K562 (cell line): ENCODE results near the gene CCDC9. TPM values are rescaled to one million over a fixed set of nuclear protein-coding genes. Genes with fewer than 3 reads are reported as not detected.

Source experiments
- ATAC-seq: fragments of 200-7000 bp; cut with Tn5 transposase; 3 replicates; pipeline ENCODE4 v1.9.1; 2020; ENCODE audit warnings: moderate library complexity
- BruUV-seq: library from RNA; stranded (reverse); fragments of 400-500 nt; replicated peaks from 2 replicates; lab custom pipeline; 2021; lab: Mats Ljungman, UMichigan
- CTCF ChIA-PET: fragments of 300-600 bp; formaldehyde crosslinking; extraction: SDS; loops from one replicate; lab custom pipeline; 2021; ENCODE audit warnings: low intra/inter-chr PET ratio; lab: Yijun Ruan, JAX
- POLR2A ChIA-PET: fragments of 300-600, 350-650 bp; sonication (Branson Sonifier 250); formaldehyde crosslinking; extraction: SDS; loops from one replicate; lab custom pipeline; 2021; ENCODE audit warnings: antibody characterized with exemption, inconsistent platforms; lab: Yijun Ruan, JAX
- DNase-seq, 4 experiments: peaks; one replicate each; pipeline versions ENCODE4 v3.0.0 to v3.0.0-alpha.2; 2011 to 2018; ENCODE audit warnings: low spot score in 3 of 4, mixed read lengths in 3 of 4; ENCODE audit errors: extremely low read depth in 1 of 4
- FAIRE-seq: peaks from 2 replicates; lab custom pipeline; 2011; peaks lifted over from hg19 to GRCh38; lab: Jason Lieb, UNC
- H2AFZ ChIP-seq: 2 replicates; pipeline ENCODE4 v1.6.0; 2011; ENCODE audit warnings: low read depth, low read length, control low read depth, inconsistent platforms
- H3K27ac ChIP-seq: fragments of 200-600 bp; 3 replicates; pipeline ENCODE4 v1.8.0; 2011; ENCODE audit warnings: low read depth, mild to moderate bottlenecking, control low read depth, inconsistent platforms, low read length, moderate library complexity, mixed read lengths; ENCODE audit errors: extremely low read depth
- H3K27me3 ChIP-seq, 2 experiments: fragments of 300-600 bp in 1 of 2; 2 replicates in 1 of 2; 3 replicates in 1 of 2; pipeline versions ENCODE4 v1.6.0 to v1.8.0; 2011; ENCODE audit warnings: inconsistent platforms in 2 of 2, low read length in 2 of 2, mild to moderate bottlenecking in 1 of 2, mixed read lengths in 1 of 2, moderate library complexity in 1 of 2; ENCODE audit not compliant: control insufficient read depth in 2 of 2, insufficient read depth in 2 of 2
- H3K36me3 ChIP-seq: fragments of 300-600 bp; 3 replicates; pipeline ENCODE4 v1.8.0; 2011; ENCODE audit warnings: mild to moderate bottlenecking, low read length, inconsistent platforms; ENCODE audit not compliant: control insufficient read depth, insufficient read depth
- H3K4me1 ChIP-seq, 2 experiments: fragments of 200-600 bp in 1 of 2; replicated peaks in 1 of 2; 2 replicates in 1 of 2; 3 replicates in 1 of 2; pipeline versions ENCODE4 v1.5.1 to v1.8.0; 2011; ENCODE audit warnings: inconsistent platforms in 2 of 2, low read length in 2 of 2, mild to moderate bottlenecking in 1 of 2, mixed read lengths in 1 of 2, moderate library complexity in 1 of 2; ENCODE audit not compliant: control insufficient read depth in 2 of 2, insufficient read depth in 2 of 2
- H3K4me2 ChIP-seq: 2 replicates; pipeline ENCODE4 v1.6.1; 2011; ENCODE audit warnings: low read length, control low read depth, inconsistent platforms, mixed read lengths; ENCODE audit not compliant: insufficient read depth
- H3K4me3 ChIP-seq: fragments of 200-600 bp; sonication (generic), shearing (Covaris generic); 2 replicates; pipeline ENCODE4 v1.5.1; 2016; ENCODE audit warnings: control low read depth, inconsistent platforms
- H3K79me2 ChIP-seq: fragments of 200-600 bp; 3 replicates; pipeline ENCODE4 v1.8.0; 2011; ENCODE audit warnings: low read length, inconsistent platforms; ENCODE audit not compliant: control insufficient read depth, insufficient read depth
- H3K9ac ChIP-seq, 2 experiments: 2 replicates each; pipeline versions ENCODE4 v1.6.0 to v1.6.1; 2011; ENCODE audit warnings: low read depth in 2 of 2, low read length in 2 of 2, control low read depth in 1 of 2, inconsistent platforms in 1 of 2, mild to moderate bottlenecking in 1 of 2, mixed read lengths in 1 of 2; ENCODE audit not compliant: insufficient read depth in 1 of 2
- H3K9me1 ChIP-seq: one replicate; pipeline ENCODE4 v1.6.0; 2011; ENCODE audit warnings: inconsistent platforms, mild to moderate bottlenecking, low read length, moderate library complexity; ENCODE audit not compliant: control insufficient read depth, insufficient read depth
- H3K9me3 ChIP-seq: replicated peaks from 2 replicates; pipeline ENCODE4 v1.5.1; 2011; ENCODE audit warnings: low read depth, low read length, inconsistent platforms; ENCODE audit not compliant: control insufficient read depth, insufficient read depth
- H4K20me1 ChIP-seq: replicated peaks from 2 replicates; pipeline ENCODE4 v1.6.1; 2011; ENCODE audit warnings: low read length, inconsistent platforms, mixed read lengths; ENCODE audit not compliant: control insufficient read depth, insufficient read depth
- HDAC2 ChIP-seq: fragments of 450-650 bp; IDR thresholded peaks from 2 replicates; pipeline ENCODE4 v1.6.1; 2016; ENCODE audit warnings: mild to moderate bottlenecking
- L3MBTL2 ChIP-seq: fragments of 450-650 bp; IDR thresholded peaks from 2 replicates; pipeline ENCODE4 v1.6.1; 2016; ENCODE audit warnings: mild to moderate bottlenecking, moderate library complexity
- MTA1 ChIP-seq: fragments of 450-650 bp; IDR thresholded peaks from 2 replicates; pipeline ENCODE4 v1.6.1; 2017; ENCODE audit warnings: borderline replicate concordance
- NFYB ChIP-seq: IDR thresholded peaks from 2 replicates; pipeline ENCODE4 v1.6.1; 2011; ENCODE audit warnings: mild to moderate bottlenecking, moderate library complexity; ENCODE audit not compliant: insufficient read length; ENCODE audit errors: extremely low read depth
- NR2C2 ChIP-seq, 2 experiments: fragments of 200-800 bp in 1 of 2; sonication (Bioruptor generic) in 1 of 2; sonication (generic) in 1 of 2; formaldehyde crosslinking in 1 of 2; IDR thresholded peaks; 2 replicates each; pipeline versions ENCODE4 v1.6.1 to v1.8.0; 2016 to 2022; ENCODE audit warnings: mild to moderate bottlenecking in 1 of 2, missing compliant biosample characterization in 1 of 2, missing genetic modification characterization in 1 of 2, missing genetic modification reagents in 1 of 2
- POLR2AphosphoS5 ChIP-seq: IDR thresholded peaks from 2 replicates; pipeline ENCODE4 v1.6.1; 2011; ENCODE audit warnings: mild to moderate bottlenecking, low read depth, low read length, moderate library complexity; ENCODE audit not compliant: control insufficient read depth, insufficient read depth
- RBM25 ChIP-seq: fragments of 200-400 bp; formaldehyde crosslinking; IDR thresholded peaks from 2 replicates; pipeline ENCODE4 v1.6.1; 2018; ENCODE audit warnings: low read length, low read depth, moderate library complexity; ENCODE audit not compliant: severe bottlenecking
- SIX5 ChIP-seq, 2 experiments: IDR thresholded peaks; 2 replicates each; pipeline ENCODE4 v1.6.1; 2011; ENCODE audit warnings: low read length in 2 of 2, borderline replicate concordance in 1 of 2, low read depth in 1 of 2, mild to moderate bottlenecking in 1 of 2, moderate library complexity in 1 of 2; ENCODE audit not compliant: insufficient read depth in 1 of 2
- SP2 ChIP-seq: IDR thresholded peaks from 2 replicates; pipeline ENCODE4 v1.6.1; 2011; ENCODE audit warnings: mild to moderate bottlenecking, low read depth, low read length, moderate library complexity; ENCODE audit not compliant: poor library complexity, severe bottlenecking; ENCODE audit errors: extremely low read depth
- TARDBP ChIP-seq: fragments of 450-650 bp; IDR thresholded peaks from 2 replicates; pipeline ENCODE4 v1.6.1; 2016
- ZBED1 ChIP-seq: IDR thresholded peaks from 2 replicates; pipeline ENCODE4 v1.6.1; 2014
- ZKSCAN1 ChIP-seq: fragments of 150-350 bp; IDR thresholded peaks from 2 replicates; pipeline ENCODE4 v1.6.1; 2016; ENCODE audit warnings: low read depth, low read length
- ZNF121 ChIP-seq: sonication (generic); formaldehyde crosslinking; conservative IDR thresholded peaks from 2 replicates; pipeline ENCODE4 v1.8.0; 2022; ENCODE audit warnings: missing genetic modification reagents
- ZNF384 ChIP-seq: IDR thresholded peaks from 2 replicates; pipeline ENCODE4 v1.6.1; 2012; ENCODE audit warnings: low read depth, low read length, improper control_type of control experiment
- WGBS: fragments of 100-300 bp; shearing (Covaris generic); methylation state at CpG from one replicate; pipeline ENCODE4 v1.1.6; 2016; ENCODE audit warnings: low coverage, mixed read lengths; ENCODE audit not compliant: insufficient coverage; ENCODE audit errors: missing lambda C conversion rate; 5-methylcytosine and 5-hydroxymethylcytosine counted together
- in situ Hi-C: fragments of 300-500 bp; cut with MboI; formaldehyde crosslinking; loops from 4 replicates; pipeline ENCODE4 v1.15.0; 2018; ENCODE audit warnings: inconsistent platforms, mixed read lengths
- intact Hi-C: fragments of 100-400 bp; cut with micrococcal nuclease; formaldehyde crosslinking; loops from 2 replicates; pipeline ENCODE4 v1.14.2; 2022
- polyA plus RNA-seq, 8 experiments: library from polyadenylated mRNA; depleted of rRNA in 4 of 8; stranded (reverse) in 5 of 8; unstranded in 3 of 8; fragments of >200 nt; fragmentation: Nextera tagmentation in 2 of 8; fragmentation: Illumina TruSeq in 1 of 8; extraction: Ambion mirVana in 2 of 8; extraction: Trizol in 1 of 8; gene quantifications; 2 replicates each; pipeline versions ENCODE4 v1.2.1 to v1.2.3, GENCODE V29; 2011 to 2014; ENCODE audit warnings: inconsistent platforms in 1 of 8, missing spikeins in 1 of 8
- total RNA-seq, 7 experiments: library from RNA; depleted of rRNA in 6 of 7; stranded (reverse); fragments of >200 nt in 6 of 7; fragmentation: Illumina TruSeq in 2 of 7; extraction: Trizol in 2 of 7; gene quantifications; 2 replicates each; pipeline versions ENCODE4 v1.2.1 to v1.2.3, GENCODE V29; 2011 to 2021; ENCODE audit warnings: low replicate concordance in 1 of 7
- TF ChIP-seq, protein P1 (sequence below): IDR thresholded peaks from 3 replicates; pipeline ENCODE4 v1.6.1; 2011; ENCODE audit warnings: borderline replicate concordance, mild to moderate bottlenecking; ENCODE audit not compliant: insufficient read length, insufficient read depth

Gene CCDC9
- total and polyA plus RNA-seq, 9 of the 15 experiments (the other 6 are each of a cell fraction or from before 2014, with no cell fraction given), result 0.23 to 38.6 (median 8.4) TPM

DNA sequence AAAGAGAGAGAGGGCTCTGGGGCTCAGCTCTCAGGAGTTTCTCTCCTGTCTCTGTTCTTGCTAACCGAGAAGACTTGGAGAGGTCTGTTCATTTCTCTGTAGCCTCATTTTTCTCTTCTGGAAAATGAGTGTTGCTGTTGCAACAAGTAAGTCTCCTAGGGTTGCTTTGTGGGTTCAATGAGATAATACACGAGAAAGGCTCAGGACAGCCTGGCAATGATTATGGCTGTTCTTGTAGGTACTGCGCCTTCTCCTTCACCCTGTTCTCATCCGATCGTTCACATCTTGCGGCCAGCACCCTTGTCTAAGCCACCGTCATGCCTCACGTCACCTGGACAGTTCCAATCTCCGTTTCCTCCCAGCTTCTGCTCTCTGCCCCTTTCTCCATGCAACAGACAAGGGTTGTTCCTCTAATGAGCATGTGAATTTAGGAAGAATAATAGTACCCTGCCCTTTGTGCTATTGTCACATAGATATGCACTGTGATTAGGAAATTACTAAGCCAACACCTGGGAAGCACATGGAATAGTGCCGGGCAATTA lies 57.5 kb downstream of the CCDC9 start:
- H3K4me2 ChIP-seq, result peak overlapping the region; percentile 17; the same call in 1 of the 2 replicates

DNA sequence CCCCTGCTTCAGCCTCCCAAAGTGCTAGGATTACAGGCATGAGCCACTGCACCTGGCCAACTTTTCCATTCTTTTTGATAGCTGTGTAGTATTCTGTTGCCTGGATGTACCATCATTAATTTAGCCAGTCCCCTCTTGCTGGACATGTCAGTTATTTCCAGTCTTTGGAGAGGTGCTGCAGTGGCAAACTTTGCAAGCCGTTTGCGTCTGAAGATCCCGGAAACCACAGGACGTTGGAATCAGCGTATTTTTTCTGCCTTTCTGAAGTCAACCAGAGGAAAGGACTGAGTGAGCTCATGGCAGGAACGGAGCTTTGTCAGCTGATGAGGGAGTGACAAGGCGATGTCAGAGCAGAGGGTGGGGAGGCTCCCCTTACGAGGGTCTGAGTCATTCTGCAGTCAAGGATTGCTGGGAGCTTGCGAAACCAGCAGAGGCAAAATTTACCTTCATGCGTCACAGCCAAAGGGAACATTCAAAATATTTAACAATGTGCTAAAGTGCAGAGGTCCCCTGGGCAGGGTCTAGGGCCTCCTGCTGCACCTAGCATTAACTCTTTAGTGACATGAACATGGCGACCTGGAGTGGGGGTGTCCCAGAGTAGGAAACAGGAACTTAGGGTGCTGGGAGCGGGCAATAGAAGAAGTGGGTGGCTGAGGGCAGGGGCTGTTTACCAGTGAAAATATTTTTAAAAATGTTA lies 58.9 kb downstream of the CCDC9 start:
- ChIA-PET POLR2A (interaction anchor here (0.6 to 1.1 kb wide), 9 partner anchors 8 to 87 kb away, joined by 3 to 8 read pairs (median 3); partner anchors contain the start of gene DHX34), CTCF (no interaction called here)
- Histone ChIP-seq H3K27me3 (no peaks in the 10 kb centered on the region), H3K36me3 (no peaks in the 10 kb centered on the region), H3K4me2 (peak overlapping the region; percentile 71), H3K9ac (peak overlapping the region; percentile 36 to 71; a peak in 3 of 4 replicates), H3K9me3 (no peaks in the 10 kb centered on the region), H2AFZ (peak overlapping the region; percentile 83), H3K27ac (peak overlapping the region; percentile 71; the same call in 2 of the 3 replicates), H3K4me1 (peaks cover 14 to 27% of the 10 kb centered on the region in 2 experiments; a peak in 4 of 5 replicates), H4K20me1 (no peaks in the 10 kb centered on the region), H3K79me2 (no peaks in the 10 kb centered on the region), H3K9me1 (no peaks in the 10 kb centered on the region), H3K4me3 (no peak overlapping the region)
- WGBS, result 4% methylated on average over 12 of the region's 12 CpGs
- FAIRE-seq (peak; percentile 99), ATAC-seq (peak; percentile 94), DNase-seq (peak; percentile 79 to 93 (median 84))
- no TSS peak for BruUV-seq
- intact Hi-C loops, result no loop called here
- in situ Hi-C loops, result no loop called here
- TF ChIP-seq MTA1, result peak; percentile 33; the same call in 1 of the 2 replicates
- peak; percentile 61 for TF ChIP-seq RBM25
- TF ChIP-seq ZNF121 (CRISPR knock-in tag), result no peak
- peak; percentile 77; the same call in 1 of the 2 replicates for TF ChIP-seq L3MBTL2
- peak; percentile 42; the same call in 1 of the 2 replicates for TF ChIP-seq ZKSCAN1
- no peak for TF ChIP-seq ZBED1
- no peak for TF ChIP-seq NFYB
- peak; percentile 47; the same call in 1 of the 2 replicates for TF ChIP-seq TARDBP
- peak; percentile 87 for TF ChIP-seq HDAC2
- TF ChIP-seq POLR2AphosphoS5, result no peak
- TF ChIP-seq, protein P1, sequence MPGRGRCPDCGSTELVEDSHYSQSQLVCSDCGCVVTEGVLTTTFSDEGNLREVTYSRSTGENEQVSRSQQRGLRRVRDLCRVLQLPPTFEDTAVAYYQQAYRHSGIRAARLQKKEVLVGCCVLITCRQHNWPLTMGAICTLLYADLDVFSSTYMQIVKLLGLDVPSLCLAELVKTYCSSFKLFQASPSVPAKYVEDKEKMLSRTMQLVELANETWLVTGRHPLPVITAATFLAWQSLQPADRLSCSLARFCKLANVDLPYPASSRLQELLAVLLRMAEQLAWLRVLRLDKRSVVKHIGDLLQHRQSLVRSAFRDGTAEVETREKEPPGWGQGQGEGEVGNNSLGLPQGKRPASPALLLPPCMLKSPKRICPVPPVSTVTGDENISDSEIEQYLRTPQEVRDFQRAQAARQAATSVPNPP, result no peak
- no peak for TF ChIP-seq SP2

More for the DNA sequence above, 57.5 kb downstream of the CCDC9 start:
- Histone ChIP-seq H3K27ac (peak overlapping the region; percentile 40; the same call in 2 of the 3 replicates), H4K20me1 (no peaks in the 10 kb centered on the region), H3K9me1 (no peaks in the 10 kb centered on the region), H3K36me3 (no peaks in the 10 kb centered on the region), H3K9me3 (no peaks in the 10 kb centered on the region), H3K4me1 (peaks cover 14 to 30% of the 10 kb centered on the region in 2 experiments; a peak in 4 of 5 replicates), H3K4me3 (no peak overlapping the region), H3K79me2 (no peaks in the 10 kb centered on the region), H3K9ac (peak overlapping the region in 1 of 2 experiments; percentile 33; a peak in 1 of 4 replicates), H3K27me3 (no peaks in the 10 kb centered on the region), H2AFZ (peak overlapping the region; percentile 65)
- no peak for DNase-seq
- intact Hi-C loops, result loop anchor here (2.0 kb wide), 1 partner anchor 21 kb away; no protein-coding TSS in a partner anchor
- in situ Hi-C loops, result no loop called here
- 72% methylated on average over 10 of the region's 10 CpGs for WGBS
- FAIRE-seq, result no peak
- no peak for ATAC-seq
- no TSS peak for BruUV-seq
- TF ChIP-seq ZNF384 (0 out of 2 replicates have a peak, but pooled peaks have one; percentile 26), NR2C2 (CRISPR knock-in tag; IDR thresholded peaks at IDR 0.05) (no peak), NR2C2 (tag; IDR thresholded peaks at IDR 0.05) (0 out of 2 replicates have a peak, but pooled peaks have one; percentile 6), SIX5 (IDR thresholded peaks at IDR 0.05; ENCODE audit: borderline replicate concordance in 1 of 2, insufficient read depth in 1 of 2, low read depth in 1 of 2, low read length in 2 of 2) (no peak)
- ChIA-PET CTCF (no interaction called here), POLR2A (interaction anchor here (0.6 kb wide), 1 partner anchor 79 kb away, joined by 6 read pairs; no protein-coding TSS in a partner anchor)
